Breast epithelium (tissue), 3 donors: ENCODE data around the gene MAP3K21.

Source experiments
- POLR2AphosphoS5 ChIP-seq, 3 donors: sonication (generic); formaldehyde crosslinking; IDR thresholded peaks; one replicate each; pipeline ENCODE4 v1.6.1; 2017; ENCODE audit warnings: antibody characterized with exemption in 3 of 3
- TF ChIP-seq, protein P1 (sequence below), 3 donors: fragments of 450-650 bp; IDR thresholded peaks; one replicate each; pipeline ENCODE4 v1.5.1; 2016 to 2017; ENCODE audit warnings: antibody characterized with exemption in 3 of 3, mild to moderate bottlenecking in 3 of 3, moderate library complexity in 3 of 3

DNA sequence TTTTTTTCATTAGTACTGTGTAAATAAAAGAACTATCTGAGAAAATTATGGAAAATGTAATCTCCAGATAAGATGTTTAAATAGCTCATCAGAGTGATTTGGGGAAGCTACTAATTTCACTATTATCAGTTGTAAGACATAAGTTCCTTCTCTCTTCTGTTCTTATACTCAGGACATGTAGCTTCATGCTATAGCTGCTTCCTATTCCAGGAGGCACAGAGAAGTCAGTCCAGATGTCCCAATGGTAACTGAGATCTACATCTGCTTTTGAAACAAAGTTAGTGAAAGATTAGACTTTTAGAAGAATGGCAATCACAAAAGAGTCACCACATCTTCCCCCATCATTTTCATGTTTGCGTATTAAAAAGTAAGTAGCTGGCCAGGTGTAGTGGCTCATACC is 5.6 kb downstream of the MAP3K21 start:
- TF ChIP-seq, protein P1, sequence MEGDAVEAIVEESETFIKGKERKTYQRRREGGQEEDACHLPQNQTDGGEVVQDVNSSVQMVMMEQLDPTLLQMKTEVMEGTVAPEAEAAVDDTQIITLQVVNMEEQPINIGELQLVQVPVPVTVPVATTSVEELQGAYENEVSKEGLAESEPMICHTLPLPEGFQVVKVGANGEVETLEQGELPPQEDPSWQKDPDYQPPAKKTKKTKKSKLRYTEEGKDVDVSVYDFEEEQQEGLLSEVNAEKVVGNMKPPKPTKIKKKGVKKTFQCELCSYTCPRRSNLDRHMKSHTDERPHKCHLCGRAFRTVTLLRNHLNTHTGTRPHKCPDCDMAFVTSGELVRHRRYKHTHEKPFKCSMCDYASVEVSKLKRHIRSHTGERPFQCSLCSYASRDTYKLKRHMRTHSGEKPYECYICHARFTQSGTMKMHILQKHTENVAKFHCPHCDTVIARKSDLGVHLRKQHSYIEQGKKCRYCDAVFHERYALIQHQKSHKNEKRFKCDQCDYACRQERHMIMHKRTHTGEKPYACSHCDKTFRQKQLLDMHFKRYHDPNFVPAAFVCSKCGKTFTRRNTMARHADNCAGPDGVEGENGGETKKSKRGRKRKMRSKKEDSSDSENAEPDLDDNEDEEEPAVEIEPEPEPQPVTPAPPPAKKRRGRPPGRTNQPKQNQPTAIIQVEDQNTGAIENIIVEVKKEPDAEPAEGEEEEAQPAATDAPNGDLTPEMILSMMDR (IDR thresholded peaks at IDR 0.05): no peak
- TF ChIP-seq POLR2AphosphoS5 (IDR thresholded peaks at IDR 0.05): no peak
